Measurements from ENCODE around the gene ATP9A.
A peak's percentile ranks its signal among the peaks of the same experiment; 100 is the strongest.
"Not testable (repeated sequence)": the region's sequence is repeated elsewhere in the genome, so short reads cannot be mapped to it uniquely, and the experiment has no call there.

ATP9A gene

GRCh38 chr20:51760905-51761546 lies 7.2 kb downstream of the ATP9A start:
- no peak for TF ChIP-seq Cebpa-rat (IDR thresholded peaks at IDR 0.05)

DNA sequence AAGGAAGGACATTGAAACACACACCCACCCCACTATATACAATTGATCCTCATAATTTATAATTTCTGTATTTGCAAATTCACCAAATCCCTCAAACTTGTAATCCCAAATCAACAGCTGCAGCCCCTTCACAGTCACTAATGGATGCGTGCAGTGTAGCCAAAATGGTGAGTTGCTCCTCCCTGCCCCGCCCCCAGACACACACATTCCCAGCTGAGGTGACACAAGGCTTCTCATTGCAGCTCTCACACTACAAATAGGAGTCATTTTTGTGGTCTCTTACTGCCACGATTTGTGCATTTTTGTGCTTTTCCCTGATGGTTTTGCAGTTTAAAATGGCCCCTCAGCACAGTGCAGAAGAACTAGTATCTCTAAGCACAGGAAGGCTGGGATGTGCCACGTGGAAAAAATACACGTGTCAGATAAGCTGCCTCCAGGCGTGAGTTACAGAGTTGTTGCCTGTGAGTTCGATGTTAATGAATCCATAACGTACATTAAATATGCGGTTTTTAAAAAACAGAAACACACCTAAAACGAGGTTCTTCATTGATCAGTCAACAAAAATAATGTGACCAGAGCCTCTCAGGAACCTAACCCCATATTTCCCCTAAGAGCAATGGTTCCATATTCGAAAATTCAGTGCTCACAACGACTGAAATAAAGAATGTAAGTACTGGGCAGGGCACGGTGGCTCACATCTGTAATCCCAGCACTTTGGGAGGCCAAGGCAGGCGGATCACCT lies 8.2 kb downstream of the ATP9A start:
- H3K4me2 ChIP-seq: no peak overlapping the region
- no peak overlapping the region for H3K9ac ChIP-seq
- no peak for TF ChIP-seq Cebpa-rat (IDR thresholded peaks at IDR 0.05)
- peaks cover 0 to 3% (median 0%) of the 10 kb centered on the region in 11 experiments; a peak in 1 of 22 replicates for H3K9me3 ChIP-seq (replicated peaks in 1 of 11)
- peaks cover 9 to 34% (median 21%) of the 10 kb centered on the region in 10 experiments for H3K4me1 ChIP-seq
- H3K36me3 ChIP-seq: no peaks in the 10 kb centered on the region
- H3K27me3 ChIP-seq: no peaks in the 10 kb centered on the region
- no peak overlapping the region for H3K4me3 ChIP-seq
- no peaks in the 10 kb centered on the region for H4K20me1 ChIP-seq
- no peak overlapping the region for H3K27ac ChIP-seq

More at GRCh38 chr20:51760905-51761546, 7.2 kb downstream of the ATP9A start:
- H3K27me3 ChIP-seq: no peaks in the 10 kb centered on the region
- no peaks in the 10 kb centered on the region for H4K20me1 ChIP-seq
- H3K4me3 ChIP-seq: no peak overlapping the region
- H3K36me3 ChIP-seq: no peaks in the 10 kb centered on the region
- H3K4me1 ChIP-seq: peaks cover 9 to 39% (median 23%) of the 10 kb centered on the region in 10 experiments
- H3K9ac ChIP-seq: no peak overlapping the region
- peak overlapping the region in 3 of 11 experiments; percentile 20 to 36 (median 23); a peak in 3 of 22 replicates for H3K4me2 ChIP-seq
- peaks cover 0 to 3% (median 0%) of the 10 kb centered on the region in 11 experiments; a peak in 1 of 22 replicates for H3K9me3 ChIP-seq (replicated peaks in 1 of 11)
- H3K27ac ChIP-seq: peak overlapping the region in 1 of 11 experiments; percentile 29; a peak in 2 of 22 replicates

- no peak for TF ChIP-seq Cebpa-rat (IDR thresholded peaks at IDR 0.05)
- H3K9me3 ChIP-seq (replicated peaks in 1 of 11): peaks cover 0 to 3% (median 0%) of the 10 kb centered on the region in 11 experiments; a peak in 1 of 22 replicates
- H3K27me3 ChIP-seq: no peaks in the 10 kb centered on the region
- H3K9ac ChIP-seq: no peak overlapping the region
- H3K27ac ChIP-seq: no peak overlapping the region
- peak overlapping the region in 7 of 11 experiments; percentile 20 to 43 (median 32); a peak in 9 of 22 replicates for H3K4me2 ChIP-seq
- peaks cover 8 to 25% (median 13%) of the 10 kb centered on the region in 10 experiments; a peak in 19 of 20 replicates for H3K4me1 ChIP-seq
- H3K36me3 ChIP-seq: no peaks in the 10 kb centered on the region
- no peaks in the 10 kb centered on the region for H4K20me1 ChIP-seq
- H3K4me3 ChIP-seq: no peak overlapping the region
Measured at GRCh38 chr20:51758978-51759544, 9.1 kb downstream of the ATP9A start.

DNA sequence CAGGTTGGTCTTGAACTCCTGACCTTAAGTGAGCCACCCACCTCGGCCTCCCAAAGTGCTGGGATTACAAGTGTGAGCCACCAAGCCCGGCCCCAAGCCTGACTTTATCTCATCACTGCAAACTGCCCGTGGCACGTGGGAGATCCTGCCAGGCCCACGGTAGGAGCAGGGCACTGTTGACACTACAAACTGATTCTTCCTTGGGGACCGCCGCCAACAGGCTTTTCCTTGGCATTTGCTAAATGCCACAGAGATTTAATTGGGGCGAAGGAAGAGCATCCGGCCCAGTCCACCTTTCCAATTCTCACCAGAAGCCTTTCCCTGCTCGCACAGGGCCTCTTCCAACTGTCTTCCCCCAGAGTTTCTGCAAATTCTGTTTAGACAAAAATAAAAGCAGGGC lies 11.0 kb downstream of the ATP9A start:
- H3K27me3 ChIP-seq: no peaks in the 10 kb centered on the region

GRCh38 chr20:51756653-51757052 lies 11.5 kb downstream of the ATP9A start:
- H3K36me3 ChIP-seq: no peaks in the 10 kb centered on the region
- H3K4me2 ChIP-seq: no peak overlapping the region
- no peak overlapping the region for H3K4me3 ChIP-seq
- TF ChIP-seq Cebpa-rat (IDR thresholded peaks at IDR 0.05): no peak
- no peak overlapping the region for H3K9ac ChIP-seq
- no peaks in the 10 kb centered on the region for H4K20me1 ChIP-seq
- no peak overlapping the region for H3K27ac ChIP-seq
- H3K27me3 ChIP-seq: no peaks in the 10 kb centered on the region
- peaks cover 6 to 23% (median 14%) of the 10 kb centered on the region in 10 experiments; a peak in 18 of 20 replicates for H3K4me1 ChIP-seq
- 0 out of 22 replicates have a peak, but pooled peaks cover 0 to 2% (median 0%) of the 10 kb centered on the region in 11 experiments for H3K9me3 ChIP-seq (replicated peaks in 1 of 11)

More for the DNA sequence above, 11.0 kb downstream of the ATP9A start:
- Histone ChIP-seq H3K9me3 (replicated peaks in 1 of 11) (peaks cover 0 to 3% (median 0%) of the 10 kb centered on the region in 11 experiments; a peak in 1 of 22 replicates), H3K27ac (no peak overlapping the region), H3K4me3 (no peak overlapping the region), H4K20me1 (no peaks in the 10 kb centered on the region), H3K9ac (no peak overlapping the region), H3K4me2 (no peak overlapping the region), H3K36me3 (no peaks in the 10 kb centered on the region), H3K4me1 (peaks cover 6 to 20% (median 11%) of the 10 kb centered on the region in 10 experiments; a peak in 18 of 20 replicates)
- TF ChIP-seq Cebpa-rat (IDR thresholded peaks at IDR 0.05): no peak

GRCh38 chr20:51753220-51753619 lies 15.0 kb downstream of the ATP9A start:
- H3K9me3 ChIP-seq (replicated peaks in 1 of 11); H3K9ac ChIP-seq; H3K36me3 ChIP-seq; H4K20me1 ChIP-seq; H3K4me2 ChIP-seq; H3K27me3 ChIP-seq; H3K27ac ChIP-seq; H3K4me3 ChIP-seq: not testable (repeated sequence)
- peaks cover 12 to 37% (median 23%) of the 10 kb centered on the region in 10 experiments for H3K4me1 ChIP-seq

GRCh38 chr20:51752343-51752951 lies 15.7 kb downstream of the ATP9A start:
- no peaks in the 10 kb centered on the region for H4K20me1 ChIP-seq
- H3K4me3 ChIP-seq: no peak overlapping the region
- TF ChIP-seq Cebpa-rat (IDR thresholded peaks at IDR 0.05): no peak
- no peaks in the 10 kb centered on the region for H3K27me3 ChIP-seq
- peak overlapping the region in 6 of 11 experiments; percentile 2 to 38 (median 9); a peak in 5 of 22 replicates for H3K4me2 ChIP-seq
- H3K27ac ChIP-seq: 0 out of 22 replicates have a peak overlapping the region, but pooled peaks of 1 of the 11 experiments have one; percentile 1
- H3K9ac ChIP-seq: 0 out of 22 replicates have a peak overlapping the region, but pooled peaks of 1 of the 11 experiments have one; percentile 18
- no peaks in the 10 kb centered on the region for H3K9me3 ChIP-seq (replicated peaks in 1 of 11)
- peaks cover 12 to 37% (median 23%) of the 10 kb centered on the region in 10 experiments for H3K4me1 ChIP-seq
- H3K36me3 ChIP-seq: no peaks in the 10 kb centered on the region

DNA sequence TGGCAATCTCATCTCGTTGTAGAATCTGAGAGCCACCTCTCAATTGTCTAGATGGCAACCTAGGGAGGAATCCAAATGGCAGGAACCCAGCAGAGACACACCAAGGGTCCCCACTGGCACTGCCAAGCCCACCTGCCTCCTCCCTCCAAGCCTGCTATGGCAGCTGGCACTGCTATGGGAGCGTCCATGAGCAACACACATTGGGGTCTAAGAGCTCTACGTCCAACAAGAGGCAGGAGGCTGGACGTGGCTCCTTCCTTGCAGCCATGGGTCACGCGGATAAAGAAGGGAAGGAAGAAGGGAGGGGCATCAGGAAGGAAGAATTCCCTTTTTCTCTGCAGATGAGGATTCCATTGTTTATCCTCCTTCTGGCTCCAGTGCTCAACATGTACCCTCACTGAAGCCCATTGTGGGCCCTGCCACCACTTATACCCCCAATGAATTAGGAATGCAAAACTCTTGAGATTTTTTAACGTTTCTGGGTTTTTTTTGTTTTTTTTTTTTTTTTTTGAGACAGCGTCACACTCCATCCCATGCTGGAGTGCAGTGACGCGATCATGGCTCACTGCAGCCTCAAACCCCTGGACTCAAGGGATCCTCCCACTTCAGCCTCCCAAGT lies 17.3 kb downstream of the ATP9A start:
- Histone ChIP-seq H3K9ac (peak overlapping the region in 1 of 11 experiments; percentile 53; a peak in 1 of 22 replicates), H3K36me3 (no peaks in the 10 kb centered on the region), H3K27me3 (no peaks in the 10 kb centered on the region), H3K27ac (peak overlapping the region in 8 of 11 experiments; percentile 8 to 77 (median 58); a peak in 11 of 22 replicates), H4K20me1 (no peaks in the 10 kb centered on the region), H3K4me3 (no peak overlapping the region), H3K9me3 (replicated peaks in 1 of 11) (no peaks in the 10 kb centered on the region), H3K4me1 (peaks cover 12 to 37% (median 23%) of the 10 kb centered on the region in 10 experiments), H3K4me2 (peak overlapping the region in 8 of 11 experiments; percentile 38 to 87 (median 64); a peak in 17 of 22 replicates)
- TF ChIP-seq Cebpa-rat (IDR thresholded peaks at IDR 0.05): no peak
